Transverse colon (tissue), 4 donors: ENCODE results near the gene CACNA2D4. TPM values are rescaled to one million over a fixed set of nuclear protein-coding genes. Genes with fewer than 3 reads are reported as not detected.

ENCODE experiments used
- DNase-seq: peaks from one replicate; pipeline ENCODE4 v3.0.0-alpha.2; 2019
- H3K27ac ChIP-seq, 4 donors: fragments of 200-600 bp; sonication (generic); 2 replicates each; pipeline ENCODE4 v1.5.1; 2016 to 2018; ENCODE audit warnings: inconsistent platforms in 4 of 4
- H3K27me3 ChIP-seq: fragments of 200-600 bp; sonication (generic); 2 replicates; pipeline ENCODE4 v1.5.1; 2017; ENCODE audit warnings: inconsistent platforms
- H3K36me3 ChIP-seq, 4 donors: fragments of 200-600 bp; sonication (generic); 2 replicates each; pipeline ENCODE4 v1.5.1; 2017 to 2019; ENCODE audit warnings: inconsistent platforms in 4 of 4
- H3K4me1 ChIP-seq, 4 donors: fragments of 200-600 bp; sonication (generic); 2 replicates each; pipeline ENCODE4 v1.5.1; 2017 to 2020; ENCODE audit warnings: inconsistent platforms in 4 of 4
- H3K4me3 ChIP-seq, 4 donors: fragments of 200-600 bp; sonication (generic); 1 replicate in 1 of 4; 2 replicates in 3 of 4; pipeline versions ENCODE4 v1.5.1 to v1.6.1; 2017 to 2019; ENCODE audit warnings: inconsistent platforms in 4 of 4
- H3K9me3 ChIP-seq, 2 donors: fragments of 200-600 bp; sonication (generic); 2 replicates each; pipeline ENCODE4 v1.5.1; 2017 to 2019; ENCODE audit warnings: inconsistent platforms in 2 of 2
- EP300 ChIP-seq: sonication (generic); formaldehyde crosslinking; IDR thresholded peaks from one replicate; pipeline ENCODE4 v1.6.1; 2017; ENCODE audit warnings: antibody characterized with exemption, low read depth
- POLR2A ChIP-seq: fragments of 450-650 bp; IDR thresholded peaks from one replicate; pipeline ENCODE4 v1.6.1; 2016; ENCODE audit warnings: antibody characterized with exemption, mild to moderate bottlenecking, moderate library complexity
- POLR2AphosphoS5 ChIP-seq, 3 donors: sonication (generic); formaldehyde crosslinking; IDR thresholded peaks; one replicate each; pipeline ENCODE4 v1.6.1; 2016; ENCODE audit warnings: antibody characterized with exemption in 3 of 3
- WGBS, 2 donors: methylation state at CpG; one replicate each; pipeline ENCODE4 v1.1.5; 2018; ENCODE audit warnings: low coverage in 1 of 2; 5-methylcytosine and 5-hydroxymethylcytosine counted together
- in situ Hi-C, 4 donors: fragments of 200-750 bp; cut with MboI; loops; one replicate each; pipeline versions ENCODE4 v1.15.0 to v1.15.1; 2017; ENCODE audit warnings: low sequenced_read_pairs in 3 of 4, low pct_ligation_motif_present in 1 of 4, low pct_unique_long_range_greater_than_20kb in 1 of 4
- intact Hi-C: fragments of 100-400 bp; cut with DNase I; formaldehyde crosslinking; loops from one replicate; pipeline ENCODE4 v1.15.1; 2023; ENCODE audit warnings: low total_unique reads
- total RNA-seq, 4 donors: library from RNA; depleted of rRNA; stranded (reverse); fragments of >200 nt; gene quantifications; one replicate each; pipeline ENCODE4 v1.1.0, GENCODE V29; 2016
- TF ChIP-seq, protein P1 (sequence below), 5 experiments: fragments of 200-600 bp in 3 of 5; fragments of 450-650 bp in 2 of 5; sonication (generic) in 3 of 5; IDR thresholded peaks; 1 replicate in 2 of 5; 2 replicates in 3 of 5; pipeline ENCODE4 v1.5.1; 2016 to 2017; ENCODE audit warnings: antibody characterized with exemption in 5 of 5, inconsistent platforms in 3 of 5, mild to moderate bottlenecking in 2 of 5, moderate library complexity in 1 of 5

Gene CACNA2D4
- total RNA-seq, 4 donors from 2014 or later: 6.5 to 22.8 (median 7.2) TPM; not detected in 1

DNA sequence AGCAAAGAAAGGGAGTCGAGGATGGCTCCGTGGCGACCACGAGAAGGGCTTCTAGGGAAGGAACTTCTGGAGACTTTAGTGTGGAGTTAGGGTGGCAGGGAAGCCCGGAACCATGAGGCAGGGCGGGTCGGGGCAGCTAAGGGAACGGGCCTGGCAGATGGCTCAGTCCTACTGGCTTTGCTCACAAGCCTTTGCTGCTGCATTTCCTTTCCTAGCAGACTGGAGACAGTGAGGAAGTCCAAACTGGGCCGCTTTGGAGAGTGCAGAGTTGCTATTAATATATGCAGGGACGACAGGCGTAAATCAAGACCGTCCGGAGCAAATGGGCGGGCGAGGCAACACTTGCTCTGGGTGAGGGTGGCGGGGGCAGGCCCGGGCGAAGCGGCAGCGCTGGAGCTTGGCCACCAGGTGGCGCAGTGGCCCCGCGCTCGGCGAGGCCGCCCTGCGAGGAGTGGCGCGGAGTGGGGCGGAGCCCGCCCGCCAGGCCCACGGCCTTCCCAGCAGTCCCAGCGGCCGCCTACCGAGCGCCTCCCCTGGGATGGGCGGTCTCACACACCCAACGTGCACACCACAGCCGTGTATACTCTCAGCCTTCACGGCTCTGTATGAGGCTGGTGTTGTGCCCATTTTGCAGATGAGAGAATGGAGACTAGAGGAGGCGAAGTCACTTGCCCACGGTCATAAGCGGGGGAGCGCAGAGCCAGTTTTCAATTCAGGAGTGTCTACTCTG is 122.5 kb downstream of the CACNA2D4 start:
- Histone ChIP-seq H3K9me3 (no peaks in the 10 kb centered on the region), H3K27ac (peak overlapping the region; percentile 87 to 90 (median 88)), H3K4me1 (peaks cover 10 to 25% (median 16%) of the 10 kb centered on the region in 4 donors), H3K27me3 (no peaks in the 10 kb centered on the region), H3K4me3 (peak overlapping the region; percentile 55 to 72 (median 62)), H3K36me3 (no peaks in the 10 kb centered on the region)
- peak; percentile 82 for TF ChIP-seq POLR2A
- TF ChIP-seq, protein P1, sequence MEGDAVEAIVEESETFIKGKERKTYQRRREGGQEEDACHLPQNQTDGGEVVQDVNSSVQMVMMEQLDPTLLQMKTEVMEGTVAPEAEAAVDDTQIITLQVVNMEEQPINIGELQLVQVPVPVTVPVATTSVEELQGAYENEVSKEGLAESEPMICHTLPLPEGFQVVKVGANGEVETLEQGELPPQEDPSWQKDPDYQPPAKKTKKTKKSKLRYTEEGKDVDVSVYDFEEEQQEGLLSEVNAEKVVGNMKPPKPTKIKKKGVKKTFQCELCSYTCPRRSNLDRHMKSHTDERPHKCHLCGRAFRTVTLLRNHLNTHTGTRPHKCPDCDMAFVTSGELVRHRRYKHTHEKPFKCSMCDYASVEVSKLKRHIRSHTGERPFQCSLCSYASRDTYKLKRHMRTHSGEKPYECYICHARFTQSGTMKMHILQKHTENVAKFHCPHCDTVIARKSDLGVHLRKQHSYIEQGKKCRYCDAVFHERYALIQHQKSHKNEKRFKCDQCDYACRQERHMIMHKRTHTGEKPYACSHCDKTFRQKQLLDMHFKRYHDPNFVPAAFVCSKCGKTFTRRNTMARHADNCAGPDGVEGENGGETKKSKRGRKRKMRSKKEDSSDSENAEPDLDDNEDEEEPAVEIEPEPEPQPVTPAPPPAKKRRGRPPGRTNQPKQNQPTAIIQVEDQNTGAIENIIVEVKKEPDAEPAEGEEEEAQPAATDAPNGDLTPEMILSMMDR (IDR thresholded peaks at IDR 0.05): peak; percentile 72 to 99 (median 95)
- TF ChIP-seq POLR2AphosphoS5 (IDR thresholded peaks at IDR 0.05): peak; percentile 84 to 95 (median 94)
- no peak for TF ChIP-seq EP300
- WGBS, 2 donors: 9% methylated on average over 21 of the region's 45 CpGs; no CpG with 5 or more reads in 1 of the 2 donors
- peak; percentile 96 for DNase-seq
- in situ Hi-C loops (loop anchor here in 1 of 4 donors (10.0 kb wide), 1 partner anchor 139 kb away; no protein-coding TSS in a partner anchor), intact Hi-C loops (loop anchor here (1.0 to 10.0 kb wide), 3 partner anchors 144 to 789 kb away; no protein-coding TSS in a partner anchor)

DNA sequence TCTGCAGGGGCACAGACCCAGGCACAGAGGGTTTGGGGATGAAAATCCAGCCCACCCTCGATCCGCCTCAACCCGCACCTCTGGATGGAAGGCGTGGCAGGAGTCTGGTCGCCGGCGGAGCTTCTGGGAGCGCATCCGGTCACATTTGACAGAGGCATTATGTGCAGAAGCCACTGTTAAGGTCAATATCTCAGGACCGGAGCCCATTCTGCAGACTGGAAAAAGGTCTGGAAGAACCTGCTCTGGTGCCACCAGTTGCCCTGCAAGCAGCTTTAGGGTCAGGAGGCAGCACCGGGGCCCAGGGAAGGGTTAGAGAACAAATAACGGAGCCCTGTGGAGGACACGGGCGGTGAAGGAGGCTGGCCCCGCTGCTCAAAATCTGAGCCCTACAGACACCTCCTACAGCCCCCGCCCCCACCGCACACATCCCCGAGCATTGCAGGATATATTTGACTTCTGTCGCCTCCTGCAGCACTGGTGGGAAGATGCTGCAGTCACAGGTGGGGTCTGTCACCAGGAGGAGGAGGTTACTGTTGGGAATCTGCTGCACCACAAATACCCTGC is 123.1 kb downstream of the CACNA2D4 start:
- no peak for DNase-seq
- Histone ChIP-seq H3K27ac (peak overlapping the region; percentile 51 to 90 (median 87)), H3K36me3 (no peaks in the 10 kb centered on the region), H3K4me3 (no peak overlapping the region), H3K9me3 (no peaks in the 10 kb centered on the region), H3K27me3 (no peaks in the 10 kb centered on the region), H3K4me1 (peaks cover 10 to 25% (median 16%) of the 10 kb centered on the region in 4 donors)
- no peak for TF ChIP-seq EP300
- TF ChIP-seq, protein P1 (IDR thresholded peaks at IDR 0.05): no peak
- no peak for TF ChIP-seq POLR2A
- TF ChIP-seq POLR2AphosphoS5 (IDR thresholded peaks at IDR 0.05): no peak
- WGBS, 2 donors: 74% methylated on average over 18 of the region's 19 CpGs; no CpG with 5 or more reads in 1 of the 2 donors
- intact Hi-C loops: loop anchor here (5.0 to 10.0 kb wide), 2 partner anchors 237 to 789 kb away; no protein-coding TSS in a partner anchor
- in situ Hi-C loops: loop anchor here in 1 of 4 donors (10.0 kb wide), 1 partner anchor 139 kb away; no protein-coding TSS in a partner anchor

- intact Hi-C loops: loop anchor here (5.0 to 10.0 kb wide), 2 partner anchors 238 to 790 kb away; no protein-coding TSS in a partner anchor
- Histone ChIP-seq H3K36me3 (no peaks in the 10 kb centered on the region), H3K4me1 (peaks cover 10 to 25% (median 16%) of the 10 kb centered on the region in 4 donors), H3K9me3 (no peaks in the 10 kb centered on the region), H3K27me3 (no peaks in the 10 kb centered on the region), H3K27ac (peak overlapping the region in 1 of 4 donors; percentile 87), H3K4me3 (no peak overlapping the region)
- in situ Hi-C loops: loop anchor here in 1 of 4 donors (10.0 kb wide), 1 partner anchor 140 kb away; no protein-coding TSS in a partner anchor
- 86 to 89% methylated on average over 1 to 15 of the region's 15 CpGs for WGBS, 2 donors
- TF ChIP-seq, protein P1 (IDR thresholded peaks at IDR 0.05): no peak
- TF ChIP-seq EP300 (no peak), POLR2AphosphoS5 (IDR thresholded peaks at IDR 0.05) (no peak), POLR2A (no peak)
- DNase-seq: no peak
Measured at GRCh38 chr12:1794440-1795090, 123.9 kb downstream of the CACNA2D4 start.
